GM19397 (cell line): Measurements from ENCODE around the gene MYOG.

Experiments
- ATAC-seq: cut with Tn5 transposase; IDR thresholded peaks from one replicate; pipeline ENCODE4 v1.9.1; 2021; ENCODE audit warnings: mild to moderate bottlenecking, moderate library complexity; ENCODE audit not compliant: unreplicated experiment

The MYOG gene

GRCh38 chr1:203035111-203036000, 50.5 kb downstream of the MYOG start:
- ATAC-seq = no peak

GRCh38 chr1:203034422-203035110, 51.2 kb downstream of the MYOG start:
- no peak for ATAC-seq

- ATAC-seq = no peak
Measured at GRCh38 chr1:203033917-203034316, 51.9 kb downstream of the MYOG start.

GRCh38 chr1:203033287-203033686, 52.5 kb downstream of the MYOG start:
- ATAC-seq = no peak
